Measurements from ENCODE around the gene NEGR1. TPM values are rescaled to one million over a fixed set of nuclear protein-coding genes. Genes with fewer than 3 reads are reported as not detected.

NEGR1 gene
- total RNA-seq, 1 experiment from 2014 or later = 0.05 TPM

DNA sequence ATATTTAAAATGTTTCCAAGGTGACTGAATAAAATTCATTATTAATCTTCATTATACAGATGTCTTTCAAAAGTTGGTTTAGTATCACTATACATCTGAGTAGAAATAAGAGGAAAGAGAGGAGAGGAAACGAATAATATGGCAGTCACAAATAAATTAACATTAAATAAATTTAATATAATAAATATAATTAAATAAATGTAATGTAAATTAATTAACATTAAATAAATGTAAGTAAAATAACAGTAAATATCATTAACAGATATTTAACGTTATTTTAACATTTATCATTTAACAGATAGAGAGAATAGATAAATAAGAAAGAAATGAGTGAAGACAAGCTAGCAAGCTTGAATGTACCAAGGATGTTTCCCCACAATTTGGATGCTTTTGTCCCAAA is 592.7 kb downstream of the NEGR1 start:
- RAD21 ChIA-PET (ENCODE audit: low non-redundant PET in 1 of 2, low total read pairs in 2 of 2, uncharacterized antibody in 2 of 2, unreplicated experiment in 2 of 2) = no interaction called here
- intact Hi-C loops (cut with micrococcal nuclease) = no loop called here
- Histone ChIP-seq H3K36me3 (ENCODE audit: control insufficient read depth in 1 of 2, insufficient read depth in 2 of 2, low read length in 2 of 2) (no peaks in the 10 kb centered on the region), H3K4me1 (ENCODE audit: control insufficient read depth in 1 of 2, insufficient read depth in 2 of 2, low read length in 2 of 2) (no peaks in the 10 kb centered on the region), H2AFZ (ENCODE audit: low read depth, low read length, poor library complexity, severe bottlenecking) (no peak overlapping the region), H3K27ac (ENCODE audit: low read depth, low read length) (no peak overlapping the region), H3K9me3 (ENCODE audit: control insufficient read depth in 1 of 2, insufficient read depth in 1 of 2, low read depth in 1 of 2, low read length in 2 of 2) (peaks cover 3 to 16% of the 10 kb centered on the region in 2 experiments; a peak in 3 of 4 replicates), H3K27me3 (ENCODE audit: insufficient read depth, low read length) (no peaks in the 10 kb centered on the region), H3K79me2 (ENCODE audit: insufficient read depth, low read length) (no peaks in the 10 kb centered on the region), H3K4me3 (replicated peaks in 1 of 2; ENCODE audit: low read depth in 1 of 2, low read length in 2 of 2) (no peak overlapping the region), H3K9me2 (ENCODE audit: insufficient read depth) (no peaks in the 10 kb centered on the region), H3K4me2 (ENCODE audit: low read length) (no peak overlapping the region), H3K9ac (ENCODE audit: low read length) (no peak overlapping the region), H4K20me1 (ENCODE audit: insufficient read depth) (no peaks in the 10 kb centered on the region)
- no TSS peak for BruUV-seq (replicated peaks)
- POLR2A ChIA-PET = no interaction called here
- TF ChIP-seq POLR2A (IDR thresholded peaks at IDR 0.05; ENCODE audit: borderline replicate concordance, extremely low read depth, insufficient read depth, insufficient read length) (no peak), SIN3A (IDR thresholded peaks at IDR 0.05; ENCODE audit: low read depth) (no peak), POLR2AphosphoS5 (IDR thresholded peaks at IDR 0.05; ENCODE audit: low read depth, low read length) (no peak), ZNF274 (IDR thresholded peaks at IDR 0.05; ENCODE audit: low read depth, low read length) (no peak), SRF (IDR thresholded peaks at IDR 0.05; ENCODE audit: low read depth) (no peak), EZH2 (IDR thresholded peaks at IDR 0.05) (no peak)
- DNase-seq (ENCODE audit: low read depth, low spot score) = no peak
- CTCF ChIA-PET = no interaction called here
- ATAC-seq = no peak

DNA sequence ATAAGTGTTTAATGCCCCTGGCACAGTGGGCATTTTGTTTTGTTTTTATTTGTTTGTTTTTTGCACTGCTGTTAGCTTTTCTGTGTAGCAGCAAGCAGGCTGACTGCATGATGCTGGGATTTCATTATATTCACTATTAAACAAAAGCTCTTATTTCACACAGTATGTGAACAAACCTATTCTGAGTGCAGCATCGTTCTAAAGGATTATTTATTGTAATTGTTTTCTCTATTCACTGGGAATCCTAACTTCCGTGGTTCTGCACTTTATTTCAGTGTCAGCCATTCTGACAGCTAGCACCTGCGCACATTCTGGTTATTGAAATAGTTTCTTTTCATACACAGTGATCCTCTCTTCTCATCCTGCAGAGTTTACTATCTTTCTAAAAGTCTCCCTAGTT is 595.0 kb downstream of the NEGR1 start:
- no peaks in the 10 kb centered on the region for H4K20me1 ChIP-seq (ENCODE audit: insufficient read depth)
- ChIA-PET POLR2A (no interaction called here), RAD21 (ENCODE audit: low non-redundant PET in 1 of 2, low total read pairs in 2 of 2, uncharacterized antibody in 2 of 2, unreplicated experiment in 2 of 2) (no interaction called here), CTCF (no interaction called here)
- DNase-seq (ENCODE audit: low read depth, low spot score) = no peak
- intact Hi-C loops (cut with micrococcal nuclease) = no loop called here
- H3K9ac ChIP-seq (ENCODE audit: low read length) = no peak overlapping the region
- H3K9me2 ChIP-seq (ENCODE audit: insufficient read depth) = no peaks in the 10 kb centered on the region
- H3K79me2 ChIP-seq (ENCODE audit: insufficient read depth, low read length) = no peaks in the 10 kb centered on the region
- no peaks in the 10 kb centered on the region for H3K36me3 ChIP-seq (ENCODE audit: control insufficient read depth in 1 of 2, insufficient read depth in 2 of 2, low read length in 2 of 2)
- H3K4me2 ChIP-seq (ENCODE audit: low read length) = no peak overlapping the region
- no peak overlapping the region for H3K27ac ChIP-seq (ENCODE audit: low read depth, low read length)
- no peak overlapping the region for H3K4me3 ChIP-seq (replicated peaks in 1 of 2; ENCODE audit: low read depth in 1 of 2, low read length in 2 of 2)
- H3K4me1 ChIP-seq (ENCODE audit: control insufficient read depth in 1 of 2, insufficient read depth in 2 of 2, low read length in 2 of 2) = no peaks in the 10 kb centered on the region
- BruUV-seq (replicated peaks) = no TSS peak
- ATAC-seq = no peak
- H2AFZ ChIP-seq (ENCODE audit: low read depth, low read length, poor library complexity, severe bottlenecking) = no peak overlapping the region
- H3K9me3 ChIP-seq (ENCODE audit: control insufficient read depth in 1 of 2, insufficient read depth in 1 of 2, low read depth in 1 of 2, low read length in 2 of 2) = peaks cover 4 to 21% of the 10 kb centered on the region in 2 experiments; a peak in 3 of 4 replicates
- no peaks in the 10 kb centered on the region for H3K27me3 ChIP-seq (ENCODE audit: insufficient read depth, low read length)
- no peak for TF ChIP-seq SIN3A (IDR thresholded peaks at IDR 0.05; ENCODE audit: low read depth)
- TF ChIP-seq, protein P1, sequence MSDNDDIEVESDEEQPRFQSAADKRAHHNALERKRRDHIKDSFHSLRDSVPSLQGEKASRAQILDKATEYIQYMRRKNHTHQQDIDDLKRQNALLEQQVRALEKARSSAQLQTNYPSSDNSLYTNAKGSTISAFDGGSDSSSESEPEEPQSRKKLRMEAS (IDR thresholded peaks at IDR 0.05) = no peak
- TF ChIP-seq EZH2phosphoT487 (IDR thresholded peaks at IDR 0.05; ENCODE audit: borderline replicate concordance) = no peak
- TF ChIP-seq, protein P2, sequence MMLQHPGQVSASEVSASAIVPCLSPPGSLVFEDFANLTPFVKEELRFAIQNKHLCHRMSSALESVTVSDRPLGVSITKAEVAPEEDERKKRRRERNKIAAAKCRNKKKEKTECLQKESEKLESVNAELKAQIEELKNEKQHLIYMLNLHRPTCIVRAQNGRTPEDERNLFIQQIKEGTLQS (IDR thresholded peaks at IDR 0.05) = no peak
- TF ChIP-seq POLR2A (IDR thresholded peaks at IDR 0.05; ENCODE audit: borderline replicate concordance, extremely low read depth, insufficient read depth, insufficient read length) = no peak
- TF ChIP-seq CBX3 (IDR thresholded peaks at IDR 0.05; ENCODE audit: low read depth) = no peak
- TF ChIP-seq YY1 (IDR thresholded peaks at IDR 0.05; ENCODE audit: extremely low read depth, insufficient replicate concordance, low read depth, low read length) = no peak
- TF ChIP-seq RAD21 (IDR thresholded peaks at IDR 0.05; ENCODE audit: low read depth) = no peak
- TF ChIP-seq FOSL1 (IDR thresholded peaks at IDR 0.05; ENCODE audit: low read depth) = no peak
- no peak for TF ChIP-seq SRF (IDR thresholded peaks at IDR 0.05; ENCODE audit: low read depth)
- no peak for TF ChIP-seq ZFX (IDR thresholded peaks at IDR 0.05)
- no peak for TF ChIP-seq EGR1 (IDR thresholded peaks at IDR 0.05; ENCODE audit: low read depth)
- TF ChIP-seq ELF1 (IDR thresholded peaks at IDR 0.05; ENCODE audit: borderline replicate concordance, low read depth) = no peak
- TF ChIP-seq TCF7L2 (IDR thresholded peaks at IDR 0.05; ENCODE audit: borderline replicate concordance, extremely low read depth, insufficient read depth, insufficient read length) = no peak
- TF ChIP-seq, protein P3, sequence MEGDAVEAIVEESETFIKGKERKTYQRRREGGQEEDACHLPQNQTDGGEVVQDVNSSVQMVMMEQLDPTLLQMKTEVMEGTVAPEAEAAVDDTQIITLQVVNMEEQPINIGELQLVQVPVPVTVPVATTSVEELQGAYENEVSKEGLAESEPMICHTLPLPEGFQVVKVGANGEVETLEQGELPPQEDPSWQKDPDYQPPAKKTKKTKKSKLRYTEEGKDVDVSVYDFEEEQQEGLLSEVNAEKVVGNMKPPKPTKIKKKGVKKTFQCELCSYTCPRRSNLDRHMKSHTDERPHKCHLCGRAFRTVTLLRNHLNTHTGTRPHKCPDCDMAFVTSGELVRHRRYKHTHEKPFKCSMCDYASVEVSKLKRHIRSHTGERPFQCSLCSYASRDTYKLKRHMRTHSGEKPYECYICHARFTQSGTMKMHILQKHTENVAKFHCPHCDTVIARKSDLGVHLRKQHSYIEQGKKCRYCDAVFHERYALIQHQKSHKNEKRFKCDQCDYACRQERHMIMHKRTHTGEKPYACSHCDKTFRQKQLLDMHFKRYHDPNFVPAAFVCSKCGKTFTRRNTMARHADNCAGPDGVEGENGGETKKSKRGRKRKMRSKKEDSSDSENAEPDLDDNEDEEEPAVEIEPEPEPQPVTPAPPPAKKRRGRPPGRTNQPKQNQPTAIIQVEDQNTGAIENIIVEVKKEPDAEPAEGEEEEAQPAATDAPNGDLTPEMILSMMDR (IDR thresholded peaks at IDR 0.05 in 2 of 3, conservative IDR thresholded peaks at IDR 0.05 in 1 of 3; ENCODE audit: borderline replicate concordance in 1 of 3, insufficient read depth in 1 of 3, low read depth in 2 of 3, low read length in 2 of 3) = no peak
- no peak for TF ChIP-seq EZH2 (IDR thresholded peaks at IDR 0.05)
- TF ChIP-seq SP1 (IDR thresholded peaks at IDR 0.05; ENCODE audit: low read depth) = no peak
